Activated T-helper 1 cell treated with Interleukin-2 at 50 U/mL for 16 hours (primary cell): ENCODE results near the gene CADM4.
A peak's percentile ranks its signal among the peaks of the same experiment; 100 is the strongest.
"Not testable (repeated sequence)": the region's sequence is repeated elsewhere in the genome, so short reads cannot be mapped to it uniquely, and the experiment has no call there.

Experiments used
- DNase-seq: peaks from one replicate; pipeline ENCODE4 v3.0.0-alpha.2; 2020; ENCODE audit warnings: low read depth

Gene CADM4

GRCh38 chr19:43639519-43640423 is at the start of gene CADM4:
CADM4 (minus strand) TSS chr19:43639850; CDS start chr19:43639790, 60 bp downstream.
- DNase-seq, result peak; percentile 43

- no peak for DNase-seq
Observed at GRCh38 chr19:43688059-43688701, 48.5 kb upstream of the CADM4 start.

GRCh38 chr19:43687660-43687997 is 48.0 kb upstream of the CADM4 start:
- DNase-seq, result no peak

GRCh38 chr19:43684326-43684725 is 44.7 kb upstream of the CADM4 start:
- DNase-seq, result no peak

GRCh38 chr19:43683905-43684304 is 44.3 kb upstream of the CADM4 start:
- no peak for DNase-seq

GRCh38 chr19:43682824-43683661 is 43.4 kb upstream of the CADM4 start:
- no peak for DNase-seq

- DNase-seq, result not testable (repeated sequence)
Observed at GRCh38 chr19:43682269-43682668, 42.6 kb upstream of the CADM4 start.

- DNase-seq, result no peak
Observed at GRCh38 chr19:43681821-43682220, 42.2 kb upstream of the CADM4 start.

- DNase-seq, result no peak
Observed at GRCh38 chr19:43678512-43679261, 39.0 kb upstream of the CADM4 start.

GRCh38 chr19:43675906-43676305 is 36.3 kb upstream of the CADM4 start:
- no peak for DNase-seq

- no peak for DNase-seq
Observed at GRCh38 chr19:43675269-43675879, 35.7 kb upstream of the CADM4 start.

GRCh38 chr19:43674596-43674995 is 34.9 kb upstream of the CADM4 start:
- no peak for DNase-seq

GRCh38 chr19:43674183-43674582 is 34.5 kb upstream of the CADM4 start:
- no peak for DNase-seq

GRCh38 chr19:43673637-43674036 is 34.0 kb upstream of the CADM4 start:
- no peak for DNase-seq

GRCh38 chr19:43672061-43672679 is 32.5 kb upstream of the CADM4 start:
- DNase-seq, result no peak

GRCh38 chr19:43668406-43669109 is 28.9 kb upstream of the CADM4 start:
- DNase-seq, result peak; percentile 82

GRCh38 chr19:43667876-43668405 is 28.3 kb upstream of the CADM4 start:
- no peak for DNase-seq

- no peak for DNase-seq
Observed at GRCh38 chr19:43667126-43667875, 27.7 kb upstream of the CADM4 start.

GRCh38 chr19:43664018-43664417 is 24.4 kb upstream of the CADM4 start:
- no peak for DNase-seq
